Measurements from ENCODE around the gene ASF1A.

Gene ASF1A

GRCh38 chr6:118917546-118918328, 23.8 kb downstream of the ASF1A start:
- DNase-seq: no peak

GRCh38 chr6:118918329-118918725, 24.4 kb downstream of the ASF1A start:
- DNase-seq: no peak

- DNase-seq: no peak
These were observed 27.1 kb downstream of the ASF1A start for GRCh38 chr6:118921084-118921483.

- no peak for DNase-seq
These were observed 29.1 kb downstream of the ASF1A start for GRCh38 chr6:118923035-118923434.

GRCh38 chr6:118930680-118931079, 36.7 kb downstream of the ASF1A start:
- DNase-seq: no peak

- no peak for DNase-seq
These were observed 37.5 kb downstream of the ASF1A start for GRCh38 chr6:118931436-118931835.

GRCh38 chr6:118932421-118932820, 38.5 kb downstream of the ASF1A start:
- DNase-seq: no peak

- DNase-seq: no peak
These were observed 40.0 kb downstream of the ASF1A start for GRCh38 chr6:118933855-118934460.

- DNase-seq: peak; percentile 91
These were observed 40.7 kb downstream of the ASF1A start, which contains the start of gene MCM9 for GRCh38 chr6:118934461-118935330. Gene MCM9, minus strand, starts transcription at chr6:118935159. Its CDS starts 3,436 bp downstream, at chr6:118931723.

- no peak for DNase-seq
These were observed 41.3 kb downstream of the ASF1A start for GRCh38 chr6:118935331-118935668.

- DNase-seq: no peak
These were observed 42.2 kb downstream of the ASF1A start for GRCh38 chr6:118935978-118936703.

- DNase-seq: no peak
These were observed 45.7 kb downstream of the ASF1A start for GRCh38 chr6:118939683-118940082.

- no peak for DNase-seq
These were observed 46.8 kb downstream of the ASF1A start for GRCh38 chr6:118940770-118941169.

- DNase-seq: no peak
These were observed 51.3 kb downstream of the ASF1A start for GRCh38 chr6:118945217-118945616.

GRCh38 chr6:118952683-118953082, 58.7 kb downstream of the ASF1A start:
- DNase-seq: no peak

GRCh38 chr6:118953391-118953790, 59.4 kb downstream of the ASF1A start:
- no peak for DNase-seq

Measured in EL (cell line).